Breast epithelium (tissue), 4 donors: ENCODE results near the gene ZNHIT2. TPM values are rescaled to one million over a fixed set of nuclear protein-coding genes. Genes with fewer than 3 reads are reported as not detected.

Experiments used
- DNase-seq, 2 donors: peaks; one replicate each; pipeline ENCODE4 v3.0.0-alpha.2; 2019; ENCODE audit warnings: low spot score in 2 of 2
- H3K27ac ChIP-seq, 2 donors: fragments of 200-600 bp; sonication (generic) in 1 of 2; one replicate each; pipeline ENCODE4 v1.5.1; 2016 to 2019; ENCODE audit warnings: mild to moderate bottlenecking in 1 of 2
- H3K27me3 ChIP-seq, 2 donors: fragments of 200-600 bp; sonication (generic) in 1 of 2; one replicate each; pipeline versions ENCODE4 v1.5.1 to v1.6.0; 2017 to 2019; ENCODE audit warnings: control low read depth in 1 of 2, mild to moderate bottlenecking in 1 of 2
- H3K36me3 ChIP-seq: fragments of 200-600 bp; one replicate; pipeline ENCODE4 v1.5.1; 2019
- H3K4me1 ChIP-seq, 2 donors: fragments of 200-600 bp; sonication (generic); one replicate each; pipeline ENCODE4 v1.5.1; 2016 to 2019; ENCODE audit warnings: control low read depth in 1 of 2
- H3K4me3 ChIP-seq, 3 donors: fragments of 200-600 bp; sonication (generic); 1 replicate in 2 of 3; 2 replicates in 1 of 3; pipeline ENCODE4 v1.5.1; 2016 to 2019; ENCODE audit warnings: mild to moderate bottlenecking in 3 of 3, moderate library complexity in 2 of 3
- H3K9me3 ChIP-seq, 2 donors: fragments of 200-600 bp; sonication (generic) in 1 of 2; one replicate each; pipeline ENCODE4 v1.5.1; 2016 to 2019; ENCODE audit warnings: control low read depth in 1 of 2
- CTCF ChIP-seq, 3 donors: fragments of 450-650 bp; IDR thresholded peaks; one replicate each; pipeline ENCODE4 v1.5.1; 2016 to 2017; ENCODE audit warnings: antibody characterized with exemption in 3 of 3, mild to moderate bottlenecking in 3 of 3, moderate library complexity in 3 of 3
- POLR2A ChIP-seq: fragments of 450-650 bp; IDR thresholded peaks from one replicate; pipeline ENCODE4 v1.6.1; 2016; ENCODE audit warnings: antibody characterized with exemption, mild to moderate bottlenecking, moderate library complexity
- POLR2AphosphoS5 ChIP-seq, 3 donors: sonication (generic); formaldehyde crosslinking; IDR thresholded peaks; one replicate each; pipeline ENCODE4 v1.6.1; 2017; ENCODE audit warnings: antibody characterized with exemption in 3 of 3
- intact Hi-C: fragments of 100-400 bp; cut with DNase I; formaldehyde crosslinking; loops from one replicate; pipeline ENCODE4 v1.15.1; 2023; ENCODE audit warnings: low total_unique reads
- total RNA-seq, 3 donors: library from RNA; depleted of rRNA; stranded (reverse); fragments of >200 nt; gene quantifications; one replicate each; pipeline ENCODE4 v1.1.0, GENCODE V29; 2016

Gene ZNHIT2
- total RNA-seq, 3 donors from 2014 or later = 14.6 to 23.3 (median 20.3) TPM

DNA sequence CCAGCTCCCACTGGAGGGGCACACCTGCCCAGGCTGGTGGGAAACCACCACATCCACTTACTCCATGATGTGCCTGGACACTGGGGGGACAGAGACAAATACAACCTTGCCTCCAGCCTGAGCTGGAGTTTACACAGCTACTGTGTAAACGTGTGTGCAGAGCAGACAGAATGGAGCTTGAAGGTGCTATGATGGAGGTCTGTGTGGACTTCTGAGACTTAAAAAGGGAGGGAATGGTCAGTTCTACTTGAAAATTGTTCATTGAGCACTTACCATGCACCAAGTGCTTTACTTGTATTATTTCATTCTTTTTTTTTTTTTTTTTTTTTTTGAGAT is 44.9 kb downstream of the ZNHIT2 start:
- H3K27me3 ChIP-seq = no peaks in the 10 kb centered on the region
- H3K4me1 ChIP-seq = no peaks in the 10 kb centered on the region
- no peak for DNase-seq
- TF ChIP-seq CTCF (IDR thresholded peaks at IDR 0.05) (no peak), POLR2A (no peak), POLR2AphosphoS5 (IDR thresholded peaks at IDR 0.05) (no peak)
- no peak overlapping the region for H3K27ac ChIP-seq
- H3K4me3 ChIP-seq = no peak overlapping the region
- H3K36me3 ChIP-seq = no peaks in the 10 kb centered on the region
- H3K9me3 ChIP-seq = no peaks in the 10 kb centered on the region
- intact Hi-C loops = no loop called here

DNA sequence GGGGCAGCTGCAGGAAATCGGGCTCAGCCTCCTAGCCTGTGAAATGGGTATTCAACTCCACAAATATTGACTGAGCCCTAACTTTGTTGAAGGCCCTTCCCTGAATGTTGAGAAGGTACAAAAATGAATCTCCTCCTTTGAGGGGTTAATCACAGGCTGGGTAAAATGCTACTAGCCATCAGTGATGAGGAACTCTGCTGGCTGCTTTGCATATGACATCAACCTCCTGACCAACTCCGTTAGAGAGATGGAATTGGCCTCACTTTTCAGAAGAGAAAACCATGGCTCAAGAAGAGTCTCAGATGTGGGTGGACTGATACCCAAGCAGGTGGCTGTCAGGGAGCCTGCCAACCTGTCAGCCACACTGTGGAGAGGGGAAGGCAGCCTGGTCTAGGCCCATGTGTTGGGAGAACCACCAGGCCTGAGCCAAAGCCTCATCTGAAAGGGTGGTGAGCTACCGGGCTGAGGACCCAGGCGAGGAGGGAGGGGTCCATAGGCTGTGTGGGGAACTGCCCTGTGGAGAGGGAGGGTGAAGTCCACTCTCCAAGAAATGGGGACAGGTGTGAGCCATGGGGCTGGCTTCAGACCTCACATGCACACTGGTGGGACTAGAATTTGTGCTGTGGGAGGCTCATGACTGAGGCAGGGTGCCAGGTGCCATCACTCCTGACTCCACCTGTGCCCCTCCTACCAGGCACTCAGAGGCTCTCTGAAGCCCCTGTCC is 45.4 kb downstream of the ZNHIT2 start:
- Histone ChIP-seq H3K9me3 (no peaks in the 10 kb centered on the region), H3K4me1 (no peaks in the 10 kb centered on the region), H3K4me3 (no peak overlapping the region), H3K36me3 (no peaks in the 10 kb centered on the region), H3K27ac (no peak overlapping the region), H3K27me3 (no peaks in the 10 kb centered on the region)
- no peak for TF ChIP-seq POLR2A
- no peak for TF ChIP-seq POLR2AphosphoS5 (IDR thresholded peaks at IDR 0.05)
- no peak for TF ChIP-seq CTCF (IDR thresholded peaks at IDR 0.05)
- DNase-seq = no peak
- intact Hi-C loops = no loop called here

DNA sequence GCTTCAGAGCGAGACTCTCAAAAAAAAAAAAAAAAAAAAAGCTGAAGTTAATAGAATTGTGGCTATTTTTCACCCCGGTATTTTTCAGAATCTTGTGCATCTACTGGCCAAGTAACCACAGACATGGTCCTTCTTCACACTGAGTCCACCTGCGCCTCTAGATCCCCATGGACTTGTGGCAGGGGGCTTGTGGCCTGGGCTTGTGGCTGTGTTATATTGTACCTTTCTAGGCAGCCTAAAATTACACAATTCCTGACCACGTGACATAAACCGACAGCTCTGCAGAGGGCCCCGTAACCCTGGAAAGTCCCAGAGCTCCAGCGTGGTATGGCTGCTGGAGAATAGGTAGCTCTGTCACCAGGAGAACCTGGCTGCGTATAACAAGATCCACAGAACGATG is 48.3 kb downstream of the ZNHIT2 start:
- no peak for DNase-seq
- Histone ChIP-seq H3K27me3 (no peaks in the 10 kb centered on the region), H3K27ac (no peak overlapping the region), H3K4me3 (no peak overlapping the region), H3K36me3 (no peaks in the 10 kb centered on the region), H3K4me1 (no peaks in the 10 kb centered on the region), H3K9me3 (no peaks in the 10 kb centered on the region)
- intact Hi-C loops = no loop called here
- TF ChIP-seq POLR2AphosphoS5 (IDR thresholded peaks at IDR 0.05) (no peak), CTCF (IDR thresholded peaks at IDR 0.05) (no peak), POLR2A (no peak)

DNA sequence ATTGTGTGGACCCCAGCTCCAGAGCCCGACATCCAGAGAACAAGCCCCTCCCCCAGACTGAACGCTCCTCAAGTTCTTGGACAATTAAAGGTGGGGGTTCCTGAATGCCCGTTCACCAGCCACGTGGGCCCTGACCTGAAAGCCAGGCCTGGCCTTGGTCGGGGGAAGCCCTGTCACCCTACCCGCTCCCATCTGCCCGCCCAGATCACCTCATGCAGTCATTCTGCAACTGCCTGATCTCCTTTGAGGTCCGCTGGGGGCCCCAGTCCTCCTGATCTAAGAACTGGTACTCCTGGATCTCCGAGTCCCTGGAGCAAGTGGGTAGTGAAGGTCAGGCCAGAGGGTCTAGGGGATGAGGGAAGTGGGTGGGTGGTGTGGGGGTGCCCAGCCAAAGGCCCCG is 50.1 kb downstream of the ZNHIT2 start:
- Histone ChIP-seq H3K4me1 (no peaks in the 10 kb centered on the region), H3K4me3 (no peak overlapping the region), H3K27ac (no peak overlapping the region), H3K36me3 (no peaks in the 10 kb centered on the region), H3K27me3 (no peaks in the 10 kb centered on the region), H3K9me3 (no peaks in the 10 kb centered on the region)
- intact Hi-C loops = no loop called here
- DNase-seq = no peak
- no peak for TF ChIP-seq CTCF (IDR thresholded peaks at IDR 0.05)
- no peak for TF ChIP-seq POLR2AphosphoS5 (IDR thresholded peaks at IDR 0.05)
- no peak for TF ChIP-seq POLR2A

DNA sequence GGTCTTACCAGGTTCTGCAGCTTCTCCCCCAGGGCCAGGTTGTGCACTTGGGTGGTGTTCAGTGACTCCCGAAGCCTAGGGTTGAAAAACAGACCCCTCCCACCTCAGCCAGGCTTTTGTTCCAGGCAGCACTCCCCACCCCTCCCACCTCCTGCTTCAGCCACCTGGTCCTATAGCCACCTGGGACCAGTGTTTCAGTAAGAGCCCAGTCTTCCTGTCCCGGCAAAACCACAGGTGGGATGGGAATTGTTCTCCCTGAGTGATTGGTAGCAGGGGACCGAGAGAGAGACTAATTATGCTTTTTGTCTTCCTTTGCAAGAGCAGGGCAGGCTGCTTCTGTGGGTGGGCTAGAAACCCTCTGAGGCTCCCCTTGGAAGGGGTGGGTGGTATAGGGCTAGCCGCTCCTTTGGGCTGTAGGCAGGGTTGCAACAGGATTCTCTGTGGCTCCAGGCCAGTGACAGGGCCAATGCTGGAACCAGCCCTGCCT is 50.7 kb downstream of the ZNHIT2 start:
- TF ChIP-seq POLR2A (no peak), CTCF (IDR thresholded peaks at IDR 0.05) (no peak), POLR2AphosphoS5 (IDR thresholded peaks at IDR 0.05) (no peak)
- intact Hi-C loops = no loop called here

More for the DNA sequence above, 50.7 kb downstream of the ZNHIT2 start:
- Histone ChIP-seq H3K36me3 (no peaks in the 10 kb centered on the region), H3K27me3 (no peaks in the 10 kb centered on the region), H3K4me1 (no peaks in the 10 kb centered on the region), H3K4me3 (no peak overlapping the region), H3K27ac (no peak overlapping the region), H3K9me3 (no peaks in the 10 kb centered on the region)
- DNase-seq = no peak

Other genes with a start within 250 kb of the ZNHIT2 start
- 10 to 100 TPM; 26.9 to 45.4 (median 31.2) TPM for gene EHD1, start 239.1 kb downstream of the ZNHIT2 start, total RNA-seq
- 10 to 100 TPM; 20.0 to 22.1 (median 21.2) TPM for gene ATG2A, start 200.5 kb downstream of the ZNHIT2 start, total RNA-seq
- gene PPP2R5B, start 193.0 kb downstream of the ZNHIT2 start, total RNA-seq = 10 to 100 TPM; 12.8 to 14.0 (median 13.8) TPM
- not detected for gene GPHA2, start 181.8 kb downstream of the ZNHIT2 start, total RNA-seq
- not detected for gene MAJIN, start 145.6 kb downstream of the ZNHIT2 start, total RNA-seq
- 1 to 10 TPM in 1 of 3 donors, under 1 TPM in 2; 0.33 to 1.5 (median 0.64) TPM for gene BATF2, start 120.7 kb downstream of the ZNHIT2 start, total RNA-seq
- gene ARL2, start 103.5 kb downstream of the ZNHIT2 start, total RNA-seq = 100 to 1,000 TPM in 2 of 3 donors, 10 to 100 TPM in 1; 99.8 to 193 (median 154) TPM
- gene SNX15, start 90.3 kb downstream of the ZNHIT2 start, total RNA-seq = 10 to 100 TPM; 17.0 to 22.7 (median 17.1) TPM
- gene SAC3D1, start 76.5 kb downstream of the ZNHIT2 start, total RNA-seq = 1 to 10 TPM; 7.5 to 9.2 (median 7.5) TPM
- gene NAALADL1, start 59.1 kb downstream of the ZNHIT2 start, total RNA-seq = 10 to 100 TPM; 15.5 to 28.8 (median 19.2) TPM
- 1 to 10 TPM in 1 of 3 donors, under 1 TPM in 2; 0.96 to 1.2 (median 0.98) TPM for gene CDCA5, start 33.7 kb downstream of the ZNHIT2 start, total RNA-seq
- 10 to 100 TPM; 33.8 to 44.1 (median 44.0) TPM for gene ZFPL1, start 33.5 kb downstream of the ZNHIT2 start, total RNA-seq
- gene VPS51, start 21.5 kb downstream of the ZNHIT2 start, total RNA-seq = 100 to 1,000 TPM; 166 to 317 (median 218) TPM
- gene TM7SF2, start 5.8 kb downstream of the ZNHIT2 start, total RNA-seq = 100 to 1,000 TPM in 1 of 3 donors, 10 to 100 TPM in 2; 38.8 to 189 (median 44.2) TPM
- gene FAU, start 4.4 kb upstream of the ZNHIT2 start, total RNA-seq = 1,000 to 10,000 TPM in 1 of 3 donors, 100 to 1,000 TPM in 2; 786 to 1,230 (median 855) TPM
- 10 to 100 TPM; 66.2 to 92.6 (median 72.8) TPM for gene MRPL49, start 4.6 kb upstream of the ZNHIT2 start, total RNA-seq
- gene SYVN1, start 16.8 kb upstream of the ZNHIT2 start, total RNA-seq = 10 to 100 TPM; 25.8 to 31.7 (median 27.2) TPM
- not detected for gene SPDYC, start 52.5 kb upstream of the ZNHIT2 start, total RNA-seq
- gene CAPN1, start 64.2 kb upstream of the ZNHIT2 start, total RNA-seq = 100 to 1,000 TPM; 112 to 167 (median 140) TPM
- 10 to 100 TPM in 2 of 3 donors, 1 to 10 TPM in 1; 6.4 to 17.9 (median 13.8) TPM for gene POLA2, start 144.3 kb upstream of the ZNHIT2 start, total RNA-seq
- 10 to 100 TPM; 11.3 to 20.8 (median 13.4) TPM for gene CDC42EP2, start 197.2 kb upstream of the ZNHIT2 start, total RNA-seq
- gene DPF2, start 216.2 kb upstream of the ZNHIT2 start, total RNA-seq = 10 to 100 TPM; 30.7 to 44.8 (median 39.7) TPM
- gene TIGD3, start 237.1 kb upstream of the ZNHIT2 start, total RNA-seq = 1 to 10 TPM in 1 of 3 donors, under 1 TPM in 1, not detected in 1; 0.29 to 1.3 TPM